DMS114 treated with DMSO at 0.1 percent for 48 hours (cell line): ENCODE measurements around the gene PSMC5.
"Not testable (repeated sequence)": the region's sequence is repeated elsewhere in the genome, so short reads cannot be mapped to it uniquely, and the experiment has no call there.

Source experiments
- DNase-seq: peaks from one replicate; lab custom pipeline; 2025; ENCODE audit not compliant: unreplicated experiment; lab: John Stamatoyannopoulos, UW

PSMC5 gene

DNA sequence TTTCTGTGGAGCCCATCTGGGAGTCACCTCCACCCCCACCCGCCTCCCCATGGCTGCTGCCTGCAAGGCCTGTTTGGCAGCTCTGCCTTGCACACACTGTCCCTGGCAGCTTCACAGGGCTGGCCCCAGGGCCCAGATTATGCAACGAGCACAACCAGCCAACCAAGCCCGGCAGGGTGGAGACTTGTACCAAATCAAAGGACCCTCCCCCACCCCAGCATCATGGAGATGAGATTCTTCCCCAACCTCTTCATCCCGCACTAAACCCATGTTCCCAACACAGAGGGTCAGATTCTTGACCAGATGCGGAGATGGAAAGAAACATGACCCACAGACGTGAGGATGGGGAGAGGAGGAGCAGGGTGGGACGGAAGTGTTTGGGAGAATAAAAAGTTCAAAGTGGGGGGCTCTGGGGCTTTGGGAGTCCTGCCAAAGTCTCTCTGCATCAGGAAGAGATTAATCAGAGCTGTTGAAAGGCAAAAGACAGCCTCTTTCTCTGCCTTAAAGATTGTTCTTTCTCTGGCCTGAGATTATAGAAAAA, 11.5 kb downstream of the PSMC5 start:
- no peak for DNase-seq

DNA sequence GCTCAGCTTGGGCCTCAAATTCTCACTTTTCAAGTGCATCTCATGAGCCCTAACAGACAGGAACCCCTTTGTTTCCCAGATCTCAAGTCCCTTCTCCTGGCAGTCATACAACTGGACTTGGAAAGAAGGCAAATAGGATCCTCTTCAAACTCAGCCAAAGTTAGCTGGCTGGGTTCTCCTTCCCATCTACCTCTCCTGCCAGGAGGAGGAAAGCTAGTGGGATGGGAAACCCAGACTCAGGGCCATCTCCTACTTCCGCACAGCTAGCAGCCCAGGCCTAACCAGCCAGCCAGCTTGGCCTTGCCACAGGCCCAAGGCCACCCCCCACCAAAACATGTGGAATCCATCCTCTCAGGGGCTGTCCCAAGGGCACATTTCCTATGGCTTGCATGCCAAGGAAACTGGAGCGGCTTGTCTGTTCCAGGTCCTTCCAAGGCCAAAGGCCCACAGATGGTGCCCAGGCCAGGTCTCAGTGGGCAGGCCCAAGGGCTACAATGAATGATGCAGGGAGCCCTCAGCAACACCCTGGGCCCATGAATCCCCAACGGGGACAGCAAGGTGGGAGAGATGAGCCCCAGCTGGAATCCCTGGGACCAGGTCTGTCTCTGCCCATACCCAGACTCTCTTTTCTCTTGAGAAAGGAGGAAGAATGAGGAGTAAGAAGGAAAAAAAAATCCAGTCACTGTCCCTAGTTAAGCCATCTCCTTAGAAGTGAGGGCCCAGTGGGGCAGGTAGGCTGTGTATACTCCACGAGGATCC, 13.5 kb downstream of the PSMC5 start:
- DNase-seq, result no peak

DNA sequence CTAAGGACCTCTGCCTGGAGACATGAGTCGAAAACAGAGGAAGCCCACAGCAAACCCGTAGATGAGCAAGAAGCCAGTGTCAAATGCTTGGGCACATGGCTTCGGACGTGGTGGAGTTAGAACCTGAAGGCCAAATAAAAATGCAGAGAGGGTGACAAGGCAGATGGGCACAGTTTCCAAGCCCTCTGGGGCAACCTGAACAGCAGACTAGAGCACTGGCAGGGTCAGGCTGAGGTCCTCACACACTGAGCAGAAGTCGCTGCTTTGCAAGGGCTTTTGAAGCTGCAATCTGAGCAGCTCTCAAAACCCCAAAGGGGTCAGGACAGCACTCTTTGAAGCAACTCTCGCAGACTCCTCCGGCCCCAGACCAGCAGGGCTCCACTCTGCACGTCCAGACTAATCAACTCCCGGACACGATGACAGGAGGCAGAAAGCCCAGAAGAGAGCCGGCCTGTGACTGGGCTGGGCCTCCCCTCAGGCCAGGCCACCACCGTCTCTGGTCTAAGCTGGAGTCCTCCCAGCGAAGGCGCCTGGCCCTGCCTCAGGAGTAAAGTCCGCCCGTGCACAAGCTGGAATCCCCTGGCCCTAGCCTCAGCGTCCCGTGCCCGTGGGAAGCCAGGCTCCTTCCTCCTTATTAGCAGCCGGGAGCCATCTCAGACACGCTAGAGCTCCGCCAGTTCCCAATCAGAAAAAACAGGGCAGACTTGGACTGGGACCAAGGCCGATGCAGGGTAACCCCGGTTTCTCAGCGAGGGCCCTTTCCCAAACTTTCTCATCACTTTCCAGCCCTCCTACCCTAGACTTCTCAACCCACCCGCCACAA, 14.3 kb downstream of the PSMC5 start:
- no peak for DNase-seq

DNA sequence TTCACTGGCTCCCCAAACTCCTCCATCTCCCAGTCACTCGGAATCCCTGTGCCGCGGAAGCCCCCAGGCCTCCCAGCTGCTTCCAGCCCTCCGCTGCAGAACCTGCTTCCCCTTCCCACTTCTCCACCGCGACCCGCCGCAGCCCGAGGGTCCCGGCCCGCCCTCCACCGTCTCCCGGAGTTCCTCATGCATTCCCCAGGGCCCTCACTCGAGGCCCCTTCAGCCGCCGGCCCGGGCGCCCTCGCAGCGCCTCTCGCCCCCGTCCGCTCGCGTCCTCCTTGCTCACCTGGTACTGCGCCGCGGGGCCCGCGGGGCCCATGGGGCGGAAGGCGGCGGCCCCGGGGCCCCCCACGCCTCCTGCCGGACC, 14.9 kb downstream of the PSMC5 start:
- no peak for DNase-seq

DNA sequence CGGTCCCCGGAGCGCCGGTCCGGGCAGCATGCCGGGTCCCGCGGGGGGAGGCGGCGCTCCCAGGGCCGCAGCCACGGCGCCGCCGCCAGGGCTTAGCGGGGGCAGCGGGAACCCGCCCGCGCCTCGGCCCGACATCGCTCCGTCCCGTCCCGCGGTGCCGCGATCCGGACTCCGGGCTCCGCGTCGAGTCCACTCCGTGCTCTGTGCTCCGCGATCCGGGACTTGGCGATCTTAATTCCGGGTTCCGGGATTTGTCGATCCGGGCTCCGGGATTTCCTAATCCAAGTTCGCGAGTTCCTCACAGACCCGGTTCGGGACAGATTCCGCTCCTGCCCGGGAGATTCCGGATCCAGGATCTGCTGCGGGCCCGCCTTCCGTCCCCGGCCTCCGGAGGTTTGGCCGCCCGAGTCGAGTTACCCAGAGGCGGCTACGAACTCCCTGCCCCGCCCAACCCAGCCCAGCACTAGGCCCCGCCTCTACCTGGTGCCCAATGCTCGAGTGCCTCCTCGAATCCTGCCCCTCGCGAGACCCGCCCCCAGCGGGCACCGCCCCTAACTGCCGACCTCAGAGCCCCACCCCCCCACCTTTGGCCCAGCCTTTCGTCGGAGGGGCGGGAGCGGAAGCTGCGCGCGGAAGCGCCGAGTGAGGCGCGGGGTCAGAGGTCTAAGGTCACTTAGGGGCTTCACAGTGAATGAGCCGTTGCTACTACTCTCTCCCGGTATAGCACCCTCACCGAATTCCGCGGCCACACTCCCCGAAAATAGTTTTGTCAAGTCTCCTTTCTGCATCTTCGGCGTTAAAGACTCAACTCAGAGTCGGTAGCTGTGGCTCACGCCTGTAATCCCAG, 15.5 kb downstream of the PSMC5 start, which contains the start of gene SMARCD2:
TSS of gene SMARCD2 (minus strand) at position 146 of the 847 bp plus-strand sequence. CDS start at position 135, 11 bp downstream.
- peak; percentile 89 for DNase-seq

DNA sequence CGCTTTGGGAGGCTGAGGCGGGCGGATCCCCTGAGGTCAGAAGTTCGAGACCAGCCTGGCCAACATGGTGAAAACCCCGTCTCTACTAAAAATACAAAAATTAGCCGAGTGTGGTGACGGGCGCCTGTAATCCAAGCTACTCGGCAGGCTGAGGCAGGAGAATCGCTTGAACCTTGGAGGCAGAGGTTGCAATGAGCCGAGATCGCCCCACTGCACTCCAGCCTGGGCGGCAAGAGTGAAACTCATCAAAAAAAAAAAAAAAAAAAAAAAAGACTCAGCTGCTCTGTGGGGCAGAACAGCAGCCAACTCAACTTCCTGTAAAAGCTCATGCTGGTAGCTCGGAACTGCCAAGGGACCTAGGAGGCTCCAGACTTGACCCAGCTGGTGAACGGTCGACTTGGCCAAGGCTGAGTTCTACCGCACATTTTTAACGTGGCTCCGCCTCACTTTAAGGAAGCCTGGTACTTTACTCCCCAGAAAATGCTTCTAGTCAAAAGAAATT, 16.2 kb downstream of the PSMC5 start:
- not testable (repeated sequence) for DNase-seq

DNA sequence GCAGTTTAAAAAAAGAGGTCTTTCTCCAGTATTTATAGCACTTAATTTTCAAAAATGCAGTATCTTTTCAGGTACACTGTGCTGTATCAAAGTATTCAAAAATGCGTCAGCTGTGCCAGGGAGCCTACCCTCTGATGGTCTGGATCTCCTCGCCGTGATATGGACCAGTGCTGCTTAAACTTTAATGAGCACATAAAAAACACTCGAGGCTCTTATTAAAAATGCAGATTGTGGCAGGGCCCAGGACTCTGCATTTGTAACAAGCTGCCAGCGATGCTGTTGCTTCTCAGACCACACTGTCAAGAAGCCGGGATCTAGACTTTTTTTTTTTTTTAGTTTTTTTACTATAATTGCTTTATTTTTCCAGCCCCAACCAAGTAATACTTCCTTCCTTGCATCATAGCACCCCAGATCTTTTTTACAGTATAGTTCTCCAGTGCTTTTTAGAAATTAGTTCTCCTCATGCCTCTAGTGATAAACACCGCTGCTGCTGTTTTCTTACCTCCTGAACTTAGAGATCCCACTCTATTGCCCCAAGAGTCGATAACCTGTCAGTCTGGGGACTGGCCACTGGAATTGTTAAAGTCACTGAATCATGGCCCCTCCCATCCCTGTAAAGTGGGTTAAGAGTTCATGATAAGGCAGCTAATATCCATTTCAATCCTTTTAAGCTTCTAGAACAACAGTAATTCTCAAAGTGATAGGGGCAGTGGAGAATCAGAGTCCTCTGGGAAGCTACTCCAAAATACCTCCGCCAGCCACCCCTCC, 16.9 kb downstream of the PSMC5 start:
- no peak for DNase-seq

DNA sequence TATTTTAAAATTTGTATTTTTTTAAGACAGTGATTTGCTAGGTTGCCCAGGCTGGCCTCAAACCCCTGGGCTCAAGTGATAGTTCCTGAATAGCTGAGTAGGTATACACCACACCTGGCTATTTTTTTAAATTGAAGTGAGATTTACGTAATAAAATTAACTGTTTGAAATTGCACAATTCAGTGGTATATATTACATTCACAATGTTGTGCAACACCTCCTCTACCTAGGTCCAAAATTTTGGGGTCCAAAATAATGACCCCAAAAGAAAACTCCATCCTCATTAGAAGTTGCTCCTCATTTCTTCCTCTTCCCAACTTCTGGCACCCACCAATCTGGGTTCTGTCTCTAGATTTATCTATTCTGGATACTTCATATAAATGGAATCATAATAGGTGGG, 18.3 kb downstream of the PSMC5 start:
- DNase-seq, result no peak

DNA sequence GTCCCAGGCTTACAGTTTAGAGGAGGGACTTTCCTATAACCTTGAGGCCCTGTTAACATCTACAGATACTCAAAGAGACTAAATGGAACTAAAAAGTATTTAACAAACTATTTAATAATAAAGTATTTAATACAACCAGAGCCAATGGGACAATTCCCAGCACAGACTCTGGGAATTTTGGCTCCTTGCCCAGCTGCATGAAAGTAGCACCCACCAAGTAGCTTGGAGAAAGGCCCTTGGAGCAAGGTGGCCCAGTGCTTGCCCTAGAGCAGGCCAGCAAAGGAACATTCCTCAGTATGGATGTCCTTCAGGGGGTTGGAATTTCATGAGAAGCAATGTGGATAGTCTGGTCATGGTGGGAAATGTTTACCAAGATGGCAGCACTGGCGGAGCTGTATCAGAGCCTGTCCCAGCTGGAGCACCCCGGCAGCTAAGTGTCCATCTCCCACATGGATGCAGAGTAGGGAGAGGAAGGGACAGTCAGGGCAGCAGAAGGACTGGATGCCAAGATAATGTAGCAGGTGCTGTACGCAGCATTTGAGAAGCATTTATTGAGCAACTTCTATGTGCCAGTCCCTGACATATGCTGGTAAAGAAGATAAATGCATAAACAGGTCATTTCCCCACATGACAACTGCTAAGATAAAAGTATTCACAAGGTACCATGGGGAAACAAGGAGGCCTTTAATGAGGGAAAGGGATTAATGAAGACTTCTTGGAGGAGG, 20.5 kb downstream of the PSMC5 start:
- no peak for DNase-seq

DNA sequence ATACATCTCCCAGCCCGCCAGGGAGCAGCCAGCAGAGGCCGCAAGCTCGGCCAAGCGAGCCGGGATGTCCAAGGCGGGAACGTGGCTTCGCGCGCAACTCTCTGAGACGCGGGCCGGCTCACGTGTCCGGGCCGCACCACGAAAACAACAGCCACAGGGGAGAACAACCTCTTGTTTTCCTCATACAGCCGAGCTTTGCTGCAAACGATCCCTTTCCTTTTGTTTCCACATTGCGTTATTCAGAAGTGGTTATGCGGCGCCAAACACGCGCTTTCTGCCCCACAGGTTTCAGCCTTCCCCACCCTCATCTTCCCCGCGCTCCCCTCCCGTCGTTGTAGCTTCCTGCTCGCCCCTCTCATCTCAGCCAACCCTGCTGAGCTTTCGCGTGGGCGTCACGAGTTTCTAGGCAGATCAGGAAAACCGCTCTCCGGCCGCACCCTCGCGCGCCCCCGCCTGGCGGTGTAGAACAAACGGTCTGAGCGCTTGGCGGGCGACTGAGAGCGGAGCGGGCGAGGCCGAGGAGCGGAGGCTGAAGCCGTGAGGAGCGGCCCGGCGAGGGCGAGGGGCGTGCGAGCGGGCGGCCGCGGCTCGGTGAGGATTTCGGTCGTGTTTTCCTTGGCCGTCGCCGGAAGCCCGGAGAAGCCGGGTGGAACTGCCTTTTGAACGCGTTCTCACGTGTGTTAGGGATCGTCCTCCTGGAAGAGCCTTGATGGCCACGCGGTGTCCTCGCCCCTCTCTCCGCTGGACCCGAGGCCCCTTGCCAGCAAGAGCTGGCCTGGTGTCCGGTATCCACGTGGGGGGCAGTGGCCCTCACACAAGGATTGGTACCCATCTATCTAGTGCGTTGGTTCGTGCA, 21.8 kb downstream of the PSMC5 start:
- peak; percentile 87 for DNase-seq

DNA sequence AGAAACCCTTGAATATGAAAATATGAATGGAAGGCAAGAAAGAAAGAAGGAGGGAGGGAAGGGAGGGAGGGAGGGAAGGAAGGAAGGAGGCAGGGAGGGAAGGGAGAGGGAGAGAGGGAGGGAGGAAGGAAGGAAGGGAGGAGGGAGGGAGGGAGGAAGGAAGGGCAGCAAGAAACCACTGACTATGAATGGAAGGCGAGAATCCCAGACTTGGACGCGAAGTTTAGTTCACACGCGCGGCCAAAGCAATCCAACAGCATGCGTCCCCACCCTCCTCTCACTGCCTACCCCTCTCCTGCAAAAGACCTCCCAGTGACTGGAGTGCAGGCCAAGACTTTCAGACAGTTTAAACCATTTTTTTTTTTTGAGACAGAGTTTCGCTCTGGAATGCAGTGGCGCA, 23.2 kb downstream of the PSMC5 start:
- no peak for DNase-seq

DNA sequence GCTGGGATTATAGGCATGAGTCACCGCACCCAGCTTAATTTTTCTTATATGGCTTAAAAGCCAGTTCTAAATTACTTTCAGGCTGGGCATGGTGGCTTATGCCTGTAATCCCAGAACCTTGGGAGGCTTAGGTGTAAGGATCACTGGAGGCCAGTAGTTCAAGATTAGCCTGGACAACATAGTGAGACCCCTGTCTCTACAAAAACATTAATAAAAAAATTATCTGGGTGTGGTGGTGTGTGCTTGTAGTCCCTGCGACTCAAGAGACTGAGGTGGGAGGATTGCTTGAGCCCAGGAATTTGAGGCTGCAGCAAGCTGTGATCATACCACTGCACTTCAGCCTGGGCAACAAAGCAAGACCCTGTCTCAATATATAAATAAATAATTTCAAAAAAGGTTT, 26.0 kb downstream of the PSMC5 start:
- DNase-seq, result no peak

DNA sequence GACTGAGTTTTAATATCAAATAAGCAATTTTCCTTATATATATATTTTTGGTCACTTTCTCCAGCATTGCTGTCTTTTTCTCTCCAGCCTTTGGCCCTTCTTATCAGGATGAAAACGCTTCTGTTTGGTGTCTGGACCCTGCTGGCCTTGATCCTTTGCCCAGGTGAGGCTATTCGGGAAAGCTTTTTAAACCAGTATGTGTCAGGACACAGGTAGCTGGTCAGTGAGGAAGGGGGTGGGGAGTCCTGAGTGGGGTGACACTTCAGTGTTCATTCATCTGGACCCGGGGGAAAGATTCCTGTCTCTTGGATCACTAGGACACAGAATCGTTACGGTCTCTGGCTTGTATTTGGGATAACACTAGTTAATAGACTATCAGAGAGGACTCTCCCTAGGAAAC, 27.5 kb downstream of the PSMC5 start:
- no peak for DNase-seq

DNA sequence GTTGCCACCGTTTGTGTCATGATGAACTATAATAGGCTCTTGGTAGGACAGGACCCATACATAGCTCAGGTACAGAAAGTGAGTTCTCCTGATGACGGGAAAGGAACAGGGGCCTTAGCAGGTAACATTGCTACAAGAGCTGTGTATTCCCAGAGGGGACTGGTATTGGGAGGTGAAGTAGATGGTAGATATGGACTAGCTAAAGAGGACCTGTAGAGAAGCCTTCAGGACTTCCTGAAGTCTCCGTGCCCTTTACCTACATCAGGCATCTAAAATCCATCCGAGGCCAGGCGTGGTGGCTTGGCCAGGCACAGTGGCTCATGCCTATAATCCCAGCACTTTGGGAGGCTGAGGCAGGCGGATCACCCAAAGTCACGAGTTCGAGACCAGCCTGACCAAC, 28.0 kb downstream of the PSMC5 start:
- no peak for DNase-seq

DNA sequence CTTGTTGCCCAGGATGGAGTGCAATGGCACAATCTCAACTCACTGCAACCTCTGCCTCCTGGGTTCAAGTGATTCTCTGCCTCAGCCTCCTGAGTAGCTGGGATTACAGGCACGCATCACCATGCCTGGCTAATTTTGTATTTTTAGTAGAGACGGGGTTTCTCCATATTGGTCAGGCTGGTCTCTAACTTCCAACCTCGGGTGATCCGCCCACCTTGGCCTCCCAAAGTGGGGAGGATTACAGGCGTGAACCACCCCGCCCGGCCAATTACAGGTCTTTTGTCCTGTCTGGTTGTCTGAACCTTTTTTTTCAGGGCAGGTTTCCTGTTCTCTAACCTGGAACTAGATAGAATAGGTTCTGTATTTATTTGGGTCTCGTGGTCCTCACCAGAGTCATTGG, 29.2 kb downstream of the PSMC5 start:
- DNase-seq, result not testable (repeated sequence)

DNA sequence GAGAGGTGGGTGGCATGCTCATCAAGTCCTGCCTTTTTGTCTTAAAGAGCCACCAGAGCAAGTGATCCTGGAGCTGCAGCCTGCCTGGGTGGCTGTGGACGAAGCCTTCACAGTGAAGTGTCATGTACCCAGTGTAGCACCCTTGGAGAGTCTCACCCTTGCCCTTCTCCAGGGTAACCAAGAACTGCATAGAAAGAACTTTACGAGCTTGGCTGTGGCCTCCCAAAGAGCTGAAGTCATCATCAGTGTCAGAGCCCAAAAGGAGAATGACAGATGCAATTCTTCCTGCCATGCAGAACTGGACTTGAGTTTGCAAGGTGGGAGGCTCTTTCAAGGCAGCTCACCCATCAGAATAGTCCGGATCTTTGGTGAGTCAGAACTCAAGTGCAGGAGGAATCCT, 32.0 kb downstream of the PSMC5 start:
- DNase-seq, result no peak

DNA sequence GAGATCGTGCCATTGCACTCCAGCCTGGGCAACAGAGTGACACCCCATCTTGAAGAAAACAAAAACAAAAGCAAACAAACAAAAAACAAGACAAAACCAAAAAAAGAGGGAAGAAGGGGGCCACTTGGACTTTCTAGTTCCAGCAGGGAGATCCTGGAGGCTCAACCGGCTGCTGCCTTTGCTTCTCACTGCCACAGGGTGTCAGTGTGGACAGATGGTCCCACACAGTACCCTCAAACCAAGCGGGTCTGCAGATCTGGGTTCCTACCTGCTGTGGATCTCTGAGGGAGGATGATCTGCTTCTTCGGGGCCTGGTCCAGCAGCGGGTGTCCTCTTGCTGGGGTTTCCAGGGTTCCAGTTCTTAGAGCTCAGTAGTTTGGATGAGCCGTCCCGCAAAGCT, 39.4 kb downstream of the PSMC5 start:
- not testable (repeated sequence) for DNase-seq

DNA sequence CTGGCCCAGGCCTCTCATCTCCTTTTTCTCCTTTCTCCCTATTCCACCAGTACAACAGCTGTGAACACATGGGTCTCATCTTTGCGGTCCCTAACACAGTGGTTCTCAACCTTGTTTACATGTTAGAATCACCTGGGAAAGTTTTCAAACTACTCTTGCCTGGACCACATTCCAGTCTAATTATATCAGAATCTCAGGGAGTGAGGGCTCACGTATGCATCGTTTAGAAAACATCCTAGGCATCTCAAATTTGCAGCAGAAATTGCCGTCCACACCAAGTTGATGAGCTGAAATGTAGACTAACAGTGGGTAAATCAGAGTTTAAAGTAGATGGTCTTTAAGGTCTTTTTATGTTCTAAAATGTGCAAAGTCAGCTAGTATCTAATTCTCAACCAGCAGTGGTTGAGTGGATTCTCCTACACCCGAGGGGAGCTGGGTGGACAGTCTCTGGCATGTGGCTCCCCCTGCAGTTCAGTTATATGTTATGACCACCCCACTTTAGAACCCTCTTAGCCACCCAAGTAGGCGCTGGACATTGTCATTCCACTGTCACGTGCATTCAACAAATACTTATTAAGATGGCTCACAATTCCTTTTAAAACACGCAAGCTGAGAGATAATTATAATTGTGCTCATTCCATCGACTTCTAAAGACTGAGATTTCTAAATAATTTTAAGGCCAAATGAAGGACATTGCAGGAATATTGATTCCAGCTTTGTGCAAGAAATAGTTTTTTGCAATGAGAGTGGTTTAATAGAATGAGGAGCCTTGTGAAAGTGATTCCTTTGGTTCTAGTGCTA, 42.5 kb downstream of the PSMC5 start:
- DNase-seq, result not testable (repeated sequence)
